ENCODE data around the gene NF2.

The NF2 gene

GRCh38 chr22:29673361-29674066 lies 70.1 kb downstream of the NF2 start:
- DNase-seq: no peak

GRCh38 chr22:29674121-29674520 lies 70.7 kb downstream of the NF2 start:
- DNase-seq: no peak

GRCh38 chr22:29679316-29679715 lies 75.9 kb downstream of the NF2 start:
- DNase-seq: no peak

- no peak for DNase-seq
Measured at GRCh38 chr22:29683536-29683935, 80.1 kb downstream of the NF2 start.

DNA sequence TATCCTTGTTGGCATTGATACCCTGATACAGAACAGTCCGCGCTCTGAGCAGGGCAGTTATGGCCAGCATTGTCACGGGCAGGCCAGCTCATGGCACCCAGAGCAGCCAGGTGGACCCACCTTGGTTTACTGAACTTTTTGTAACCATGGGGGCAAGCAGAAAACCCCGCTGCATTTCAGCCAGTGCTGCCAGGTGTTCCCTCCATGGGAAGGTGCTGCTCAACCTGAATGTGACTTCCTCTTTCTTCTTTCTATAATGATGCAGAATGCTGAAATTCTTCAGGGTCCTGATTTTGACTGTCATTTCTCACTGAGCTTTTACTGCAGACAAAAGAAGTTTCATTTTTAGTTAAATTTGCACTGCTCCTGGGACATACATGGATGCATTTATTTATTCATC lies 80.8 kb downstream of the NF2 start:
- no peak for DNase-seq

- no peak for DNase-seq
Measured at GRCh38 chr22:29689206-29689879, 85.9 kb downstream of the NF2 start.

DNA sequence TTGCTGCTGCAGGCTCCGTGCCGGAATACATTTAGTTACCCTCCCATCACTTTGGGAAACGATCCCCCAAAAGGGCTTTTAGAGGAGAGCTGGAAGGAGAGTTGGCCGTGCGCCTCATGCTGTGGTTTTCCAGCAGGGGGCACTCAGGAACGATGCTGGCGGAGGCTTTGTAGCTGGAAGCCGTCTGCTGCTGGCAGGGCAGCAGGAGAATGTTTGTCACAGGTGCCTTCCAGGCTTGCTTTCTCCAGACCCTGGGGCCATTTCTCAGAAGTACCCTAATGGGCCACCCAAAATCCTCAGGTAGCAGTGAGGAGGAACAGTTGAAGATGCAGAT lies 86.4 kb downstream of the NF2 start:
- no peak for DNase-seq

DNA sequence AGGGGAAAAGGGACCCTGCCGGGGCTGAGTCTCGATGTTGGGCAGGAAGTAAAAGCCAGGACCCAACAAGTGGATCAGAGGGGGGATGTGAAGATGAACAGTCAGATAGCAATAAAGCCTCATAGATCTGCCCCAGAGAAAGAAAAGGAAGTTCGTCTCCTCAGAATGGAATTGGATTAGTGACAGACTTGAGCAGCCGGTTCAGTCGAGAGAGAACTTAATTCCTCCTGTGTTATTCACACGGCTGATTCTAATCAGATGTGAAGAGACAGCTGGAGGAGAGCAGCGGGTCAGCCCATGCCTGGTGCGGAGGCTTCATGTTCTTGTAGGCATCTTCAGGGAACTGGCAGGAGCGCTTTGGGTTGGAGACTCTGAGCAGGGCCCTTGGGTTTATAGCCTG lies 87.0 kb downstream of the NF2 start:
- no peak for DNase-seq

GRCh38 chr22:29691636-29692326 lies 88.3 kb downstream of the NF2 start:
- no peak for DNase-seq

DNA sequence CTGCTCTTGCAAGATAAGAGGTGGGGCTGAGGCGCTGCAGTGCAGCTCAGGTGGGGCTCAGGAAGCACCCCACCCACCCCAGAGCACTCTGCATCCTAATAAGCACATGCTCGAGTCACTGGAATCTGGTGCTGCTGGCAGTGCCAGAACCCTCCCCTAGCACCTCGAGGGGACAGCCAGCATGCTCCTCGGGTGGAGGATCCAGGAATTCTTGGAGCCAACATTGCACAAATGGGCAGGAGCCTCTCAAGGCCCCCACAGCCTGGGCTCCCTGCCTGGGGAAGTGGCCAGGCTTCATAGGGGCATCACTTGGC lies 88.9 kb downstream of the NF2 start:
- no peak for DNase-seq

- DNase-seq: no peak
Measured at GRCh38 chr22:29693161-29693560, 89.7 kb downstream of the NF2 start.

GRCh38 chr22:29693671-29694070 lies 90.2 kb downstream of the NF2 start:
- no peak for DNase-seq

DNA sequence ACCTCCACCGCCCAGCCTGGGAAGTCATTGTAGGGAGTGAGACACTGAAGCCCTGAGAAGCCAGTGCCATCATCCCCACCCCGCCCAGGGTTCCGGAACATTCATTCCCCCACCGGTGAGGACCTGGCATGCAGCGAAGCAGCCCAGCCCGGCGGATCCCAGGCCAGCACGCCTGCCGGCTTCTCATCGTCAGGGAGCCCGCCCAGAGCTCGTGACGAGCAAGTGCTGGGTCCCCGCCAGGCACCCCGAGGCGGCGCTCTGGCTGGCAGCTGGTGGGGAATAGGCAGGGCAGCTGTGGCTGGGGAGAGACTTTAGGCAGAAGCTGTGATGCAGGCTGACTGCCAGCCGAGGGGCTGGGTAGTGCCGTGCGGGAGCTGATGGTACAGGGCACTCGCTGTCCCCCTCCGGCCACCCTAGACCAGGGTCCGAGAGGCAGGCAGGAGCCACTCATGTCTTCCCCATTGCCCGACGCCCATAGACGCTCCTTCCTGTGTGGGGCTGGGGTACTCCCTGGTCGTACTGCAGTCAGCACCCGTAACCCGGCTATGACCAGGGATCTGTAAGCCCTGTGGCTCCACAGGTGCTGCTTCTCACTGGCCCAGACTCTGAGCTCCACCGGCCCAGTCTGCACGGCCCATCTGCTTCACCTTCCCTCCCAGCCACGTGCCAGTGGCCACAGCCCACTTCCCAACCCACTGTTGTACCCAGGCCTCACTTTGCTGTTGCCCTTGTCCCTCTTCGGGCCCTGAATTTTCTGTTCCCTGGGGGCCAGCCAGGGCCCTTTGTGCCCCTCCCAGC lies 91.9 kb downstream of the NF2 start:
- no peak for DNase-seq

- no peak for DNase-seq
Measured at GRCh38 chr22:29697853-29698598, 94.6 kb downstream of the NF2 start.

- DNase-seq: no peak
Measured at GRCh38 chr22:29700206-29700899, 96.9 kb downstream of the NF2 start.

GRCh38 chr22:29700900-29701154 lies 97.4 kb downstream of the NF2 start:
- DNase-seq: no peak

DNA sequence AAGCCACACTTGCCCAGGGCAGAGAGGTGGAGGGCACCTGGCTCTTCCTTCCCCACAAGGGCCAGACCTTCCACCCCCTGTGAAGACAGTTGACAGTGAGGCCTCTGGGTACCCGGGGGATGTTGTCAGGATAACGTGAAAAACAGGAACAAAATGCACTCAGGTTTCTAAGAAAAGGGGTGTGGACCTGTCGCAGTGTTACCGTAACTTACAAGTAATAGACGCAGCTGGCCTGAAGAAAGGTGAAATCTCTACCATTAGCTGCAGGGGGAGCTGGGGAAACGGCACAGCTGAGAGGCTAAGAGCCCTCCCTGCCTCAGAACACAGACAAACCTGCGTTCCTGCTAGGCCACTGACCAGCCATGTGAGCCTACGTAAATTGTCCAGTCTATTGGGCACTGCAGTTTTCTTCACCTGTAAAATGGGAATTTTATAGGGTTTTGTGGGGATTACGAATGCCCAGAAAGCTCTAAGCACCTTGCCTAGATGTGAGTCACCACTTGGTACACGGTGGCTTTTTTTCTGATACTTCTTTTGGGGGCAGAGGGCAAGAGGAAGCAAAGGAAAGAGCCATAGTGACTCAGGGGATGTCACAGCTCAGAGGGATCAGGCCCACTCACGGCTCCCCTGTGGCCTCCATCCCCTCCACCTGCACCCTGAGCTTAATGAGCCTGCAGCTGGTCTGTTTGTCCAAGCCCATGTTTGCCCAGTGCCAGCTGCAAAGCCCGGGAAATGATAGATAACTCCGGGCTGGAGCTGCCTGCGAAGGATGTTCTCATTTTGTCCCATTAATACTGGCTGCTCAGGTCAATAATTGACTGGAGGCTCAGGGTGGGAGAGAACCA lies 97.9 kb downstream of the NF2 start:
- no peak for DNase-seq

GRCh38 chr22:29702000-29702930 lies 98.8 kb downstream of the NF2 start:
- DNase-seq: no peak

- DNase-seq: no peak
Measured at GRCh38 chr22:29702931-29703501, 99.6 kb downstream of the NF2 start.

All from effector CD4-positive, alpha-beta T cell (primary cell).